8988T (cell line): ENCODE results near the gene ZNRF1.
"Not testable (repeated sequence)": the region's sequence is repeated elsewhere in the genome, so short reads cannot be mapped to it uniquely, and the experiment has no call there.

Experiments used
- DNase-seq: peaks from one replicate; pipeline ENCODE4 v3.0.0; 2011

The ZNRF1 gene

GRCh38 chr16:75116911-75117245 lies 118.1 kb downstream of the ZNRF1 start:
- DNase-seq: no peak

- DNase-seq: no peak
These were observed 120.2 kb downstream of the ZNRF1 start for GRCh38 chr16:75118943-75119539.

GRCh38 chr16:75120253-75120652 lies 121.4 kb downstream of the ZNRF1 start:
- DNase-seq: no peak

- DNase-seq: no peak
These were observed 123.2 kb downstream of the ZNRF1 start for GRCh38 chr16:75121949-75122568.

- DNase-seq: no peak
These were observed 123.8 kb downstream of the ZNRF1 start for GRCh38 chr16:75122609-75123008.

GRCh38 chr16:75127713-75128415 lies 129.0 kb downstream of the ZNRF1 start:
- DNase-seq: no peak

- DNase-seq: not testable (repeated sequence)
These were observed 130.8 kb downstream of the ZNRF1 start for GRCh38 chr16:75129421-75130149.

GRCh38 chr16:75130150-75130771 lies 131.4 kb downstream of the ZNRF1 start:
- DNase-seq: no peak

GRCh38 chr16:75131081-75131480 lies 132.3 kb downstream of the ZNRF1 start:
- no peak for DNase-seq

GRCh38 chr16:75138233-75138632 lies 139.4 kb downstream of the ZNRF1 start:
- DNase-seq: no peak

GRCh38 chr16:75138636-75139035 lies 139.8 kb downstream of the ZNRF1 start:
- DNase-seq: no peak

- DNase-seq: no peak
These were observed 140.7 kb downstream of the ZNRF1 start for GRCh38 chr16:75139498-75139897.

- no peak for DNase-seq
These were observed 145.1 kb downstream of the ZNRF1 start for GRCh38 chr16:75143941-75144340.

GRCh38 chr16:75147968-75148310 lies 149.1 kb downstream of the ZNRF1 start:
- DNase-seq: no peak

GRCh38 chr16:75148311-75149195 lies 149.7 kb downstream of the ZNRF1 start, which contains the start of gene ZFP1:
TSS of gene ZFP1 (plus strand) at chr16:75148524. CDS start at chr16:75152952, 4,428 bp downstream.
- peak; percentile 84 for DNase-seq

GRCh38 chr16:75151798-75152197 lies 153.0 kb downstream of the ZNRF1 start:
- no peak for DNase-seq

- DNase-seq: no peak
These were observed 153.8 kb downstream of the ZNRF1 start for GRCh38 chr16:75152635-75153034.

GRCh38 chr16:75160386-75160785 lies 161.6 kb downstream of the ZNRF1 start:
- no peak for DNase-seq
